ENCODE data around the gene TCHP.
"Not testable (repeated sequence)": the region's sequence is repeated elsewhere in the genome, so short reads cannot be mapped to it uniquely, and the experiment has no call there.

Gene TCHP

DNA sequence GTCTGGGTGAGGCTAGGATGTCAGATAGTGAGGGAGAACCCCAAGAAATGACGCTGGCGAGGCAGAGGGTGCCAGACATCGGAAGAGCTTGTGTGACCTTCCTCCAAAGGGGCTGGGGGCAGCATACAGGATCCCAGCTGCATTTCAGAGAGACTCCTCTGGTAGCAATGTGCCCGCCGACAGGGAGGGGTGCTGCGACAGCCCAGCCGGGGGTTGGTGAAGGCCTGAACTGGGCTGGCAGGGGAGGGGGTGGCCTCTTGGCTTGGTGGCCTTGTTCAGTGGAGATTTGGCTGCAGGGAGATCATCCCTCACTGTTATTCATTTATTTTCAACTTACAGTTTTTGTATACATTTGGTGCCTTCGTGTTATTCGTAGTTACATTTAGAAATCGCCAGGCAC is 5.2 kb downstream of the TCHP start:
- in situ Hi-C loops (cut with MboI; ENCODE audit: low sequenced_read_pairs), result no loop called here

DNA sequence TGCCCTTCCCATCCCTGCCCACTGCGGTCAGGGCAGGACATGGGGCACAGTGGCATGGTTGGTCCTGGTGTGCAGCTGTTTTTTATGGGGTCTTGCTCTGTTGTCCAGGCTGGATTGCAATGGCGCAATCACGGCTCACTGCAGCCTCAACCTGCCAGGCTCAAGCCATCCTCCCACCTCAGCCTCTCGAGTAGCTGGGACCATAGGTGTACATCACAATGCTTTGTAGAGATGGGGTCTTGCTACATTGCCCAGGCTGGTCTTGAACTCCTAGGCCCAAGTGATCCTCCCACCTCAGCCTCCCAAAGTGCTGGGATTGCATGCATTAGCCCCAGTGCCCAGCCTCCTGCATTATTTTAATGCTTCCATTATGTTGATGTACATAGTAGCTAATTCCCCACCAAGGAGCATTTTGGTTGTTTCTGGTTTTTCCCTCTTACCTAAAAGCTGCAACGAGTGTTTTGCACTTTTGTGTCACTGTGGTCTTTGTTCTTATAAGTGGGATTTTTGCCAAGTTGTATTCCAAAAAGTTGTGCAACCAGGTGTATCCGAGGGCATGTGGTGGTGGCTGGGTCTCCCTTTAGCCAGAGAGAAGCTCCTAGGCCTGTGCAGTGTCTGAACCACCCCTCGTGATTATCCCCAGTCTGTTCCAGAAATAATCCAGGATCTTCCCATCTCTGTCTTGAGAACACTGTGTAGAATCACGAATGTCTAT is 10.3 kb downstream of the TCHP start:
- in situ Hi-C loops (cut with MboI; ENCODE audit: low sequenced_read_pairs), result no loop called here

DNA sequence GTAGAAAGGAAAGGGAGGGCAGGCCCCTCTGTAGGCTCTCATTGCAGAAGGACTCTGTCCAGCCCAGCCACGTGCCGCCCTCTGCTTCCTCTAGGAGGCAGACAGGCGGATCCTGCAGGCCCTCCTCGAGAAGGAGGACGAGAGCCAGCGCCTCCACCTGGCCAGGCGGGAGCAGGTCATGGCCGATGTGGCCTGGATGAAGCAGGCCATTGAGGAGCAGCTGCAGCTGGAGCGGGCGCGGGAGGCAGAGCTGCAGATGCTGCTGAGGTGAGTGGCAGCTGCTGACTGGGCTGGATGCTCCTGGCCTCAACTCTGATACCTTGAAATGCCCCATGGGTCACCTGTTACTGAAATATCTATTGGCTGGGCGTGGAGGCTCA is 10.9 kb downstream of the TCHP start:
- in situ Hi-C loops (cut with MboI; ENCODE audit: low sequenced_read_pairs), result no loop called here

DNA sequence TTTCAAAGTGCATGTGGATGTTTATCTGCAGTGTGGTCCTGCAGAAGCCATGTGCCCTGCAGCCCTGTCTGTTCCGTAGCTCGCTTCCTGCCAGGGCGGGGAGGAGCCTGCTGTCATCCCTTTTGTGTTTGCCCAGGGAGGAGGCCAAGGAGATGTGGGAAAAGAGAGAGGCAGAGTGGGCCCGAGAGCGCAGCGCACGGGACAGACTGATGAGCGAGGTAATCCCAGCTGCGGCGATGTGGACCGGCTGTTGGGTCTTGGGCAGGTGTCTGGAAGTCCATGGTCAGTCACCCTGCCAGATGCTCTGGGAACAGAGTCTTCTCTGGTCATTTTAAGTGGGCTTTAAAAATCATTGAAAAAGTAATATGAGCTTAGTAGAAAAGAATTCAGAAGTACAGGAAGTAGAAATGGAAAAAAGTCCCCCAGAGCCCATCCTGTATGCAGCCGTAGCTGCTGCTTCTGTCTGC is 12.8 kb downstream of the TCHP start:
- in situ Hi-C loops (cut with MboI; ENCODE audit: low sequenced_read_pairs), result no loop called here

DNA sequence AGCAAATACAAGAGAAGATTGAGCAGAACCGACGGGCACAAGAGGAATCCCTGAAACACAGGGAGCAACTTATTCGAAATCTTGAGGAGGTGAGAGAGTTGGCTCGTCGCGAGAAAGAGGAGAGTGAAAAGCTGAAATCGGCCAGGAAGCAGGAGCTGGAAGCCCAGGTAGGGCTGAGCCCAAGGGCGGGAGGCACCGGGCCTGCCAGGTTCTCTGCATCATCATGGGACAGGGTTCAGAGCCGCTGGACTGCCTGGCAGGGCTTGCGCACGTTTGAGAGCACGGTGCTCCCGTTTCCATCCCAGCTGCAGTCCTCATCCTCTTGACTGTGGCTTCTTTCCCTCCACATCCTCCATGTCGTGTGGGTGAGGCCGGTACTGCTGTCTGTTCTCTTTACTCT is 14.4 kb downstream of the TCHP start:
- in situ Hi-C loops (cut with MboI; ENCODE audit: low sequenced_read_pairs), result no loop called here

DNA sequence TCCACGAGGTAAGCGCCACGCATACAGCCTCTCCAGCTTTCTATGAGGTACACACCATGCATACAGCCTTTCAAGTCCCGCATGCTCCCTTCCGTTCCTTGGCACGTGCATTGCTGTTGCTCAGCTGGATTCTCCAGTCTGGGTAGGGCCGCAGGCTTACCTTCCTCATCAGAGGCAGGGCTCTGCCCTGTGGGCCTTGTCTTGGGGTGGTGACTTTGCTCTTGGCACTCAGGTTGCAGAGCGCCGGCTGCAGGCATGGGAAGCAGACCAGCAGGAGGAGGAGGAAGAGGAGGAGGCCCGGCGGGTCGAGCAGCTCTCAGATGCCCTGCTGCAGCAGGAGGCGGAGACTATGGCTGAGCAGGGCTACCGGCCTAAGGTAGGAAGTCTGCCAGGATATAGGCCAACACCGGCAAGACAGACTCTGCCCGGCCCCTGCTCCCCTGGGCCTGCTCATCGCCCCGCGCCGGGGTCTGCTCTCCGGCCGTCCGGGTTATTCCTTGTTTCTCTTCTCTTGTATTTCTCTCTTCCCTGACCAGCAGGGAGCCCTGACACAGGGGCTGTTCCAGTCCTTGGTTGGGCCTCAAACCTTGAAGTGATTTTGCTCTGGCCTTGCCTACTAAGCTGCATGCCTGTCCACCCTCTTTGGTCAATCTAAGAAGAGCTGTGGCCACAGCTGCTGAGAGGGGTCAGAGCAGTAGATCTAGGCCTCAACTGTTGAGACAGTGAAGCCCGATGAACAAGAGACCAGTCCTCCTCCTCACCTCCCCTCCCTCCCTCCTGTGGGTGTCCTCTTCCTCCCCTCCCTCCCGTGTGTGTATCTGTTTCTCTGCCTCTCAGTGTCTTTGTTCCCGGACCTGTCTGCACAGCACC is 15.3 kb downstream of the TCHP start:
- in situ Hi-C loops (cut with MboI; ENCODE audit: low sequenced_read_pairs), result no loop called here

DNA sequence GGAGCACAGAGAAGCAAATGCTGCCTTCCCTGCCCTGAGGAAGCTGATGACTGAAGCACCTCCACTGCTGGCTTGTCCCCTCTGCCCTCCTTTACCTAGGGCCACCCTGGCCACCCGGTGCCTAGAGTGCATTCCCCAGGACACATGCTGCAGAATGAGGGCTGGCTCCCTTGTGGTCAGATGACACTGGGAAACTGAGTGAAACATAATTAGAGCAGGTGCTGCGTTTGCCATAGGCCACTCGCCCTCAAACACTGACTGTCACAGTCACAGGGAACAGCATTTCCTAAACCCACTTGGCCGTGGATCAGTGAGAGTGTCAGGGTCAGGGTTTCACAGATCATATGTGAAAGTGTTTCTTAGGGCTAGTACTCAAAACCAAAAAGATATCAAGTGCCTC is 16.0 kb downstream of the TCHP start:
- in situ Hi-C loops (cut with MboI; ENCODE audit: low sequenced_read_pairs), result no loop called here

DNA sequence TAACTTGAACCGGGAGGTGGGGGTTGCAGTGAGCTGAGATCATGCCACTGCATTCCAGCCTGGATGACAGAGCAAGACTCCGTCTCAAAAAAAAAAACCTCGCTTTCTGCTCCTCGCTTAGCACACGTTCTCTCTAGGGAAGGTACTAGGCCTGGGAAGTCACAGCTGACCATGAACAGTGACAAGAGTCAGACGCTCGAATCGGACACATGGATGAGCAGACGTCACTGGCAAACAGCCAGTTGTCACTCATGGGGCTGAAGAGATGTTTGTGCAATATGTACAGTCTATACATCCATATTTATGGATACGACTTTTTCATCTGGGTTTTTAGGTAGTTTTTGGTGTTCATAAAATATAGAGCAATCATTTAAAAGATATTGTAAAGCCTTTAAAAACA is 19.4 kb downstream of the TCHP start:
- in situ Hi-C loops (cut with MboI; ENCODE audit: low sequenced_read_pairs), result no loop called here

DNA sequence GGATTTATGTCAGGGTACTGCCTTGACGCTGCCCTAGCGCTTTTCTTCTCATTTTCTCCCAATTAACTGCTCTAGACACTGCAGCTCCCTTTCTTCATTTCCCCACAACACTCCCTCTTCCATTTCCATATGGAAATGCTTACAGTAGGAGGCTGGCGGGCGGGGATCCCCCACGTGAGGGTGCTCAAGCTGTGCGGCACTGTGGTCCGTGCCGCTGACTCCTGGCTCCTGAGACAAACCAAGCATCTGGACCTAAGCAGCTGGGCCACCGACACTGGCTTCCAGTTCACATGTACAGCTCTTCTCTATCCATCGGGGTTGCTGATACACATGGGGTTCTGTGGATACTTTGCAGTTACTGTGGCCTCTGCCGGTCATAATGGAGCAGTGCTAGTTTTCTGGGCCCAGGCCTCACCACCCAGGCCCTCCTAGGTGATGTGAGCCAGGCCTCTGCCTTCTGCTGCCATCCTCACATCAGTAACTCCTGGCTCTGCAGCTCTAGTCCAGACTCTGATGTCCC is 20.2 kb downstream of the TCHP start:
- in situ Hi-C loops (cut with MboI; ENCODE audit: low sequenced_read_pairs), result no loop called here

DNA sequence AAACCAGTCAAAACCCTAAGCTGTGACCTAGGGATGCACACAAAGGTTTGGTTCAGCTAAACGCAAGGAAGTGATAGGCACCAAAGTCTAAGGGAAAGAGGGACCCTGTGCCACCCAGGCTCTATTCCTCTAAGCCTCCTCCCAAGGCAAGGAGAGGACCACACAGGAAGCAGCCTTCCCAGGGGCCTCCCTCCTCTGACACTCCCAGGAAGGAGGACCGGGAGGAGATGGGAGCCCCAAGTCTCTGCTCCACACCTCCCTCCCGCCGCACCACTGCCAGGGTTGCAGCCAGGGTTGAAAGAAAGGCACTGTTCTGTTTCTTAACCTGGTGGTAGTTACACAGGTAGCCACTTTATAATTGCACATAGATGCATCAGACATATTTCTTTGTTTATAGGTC is 21.9 kb downstream of the TCHP start:
- in situ Hi-C loops (cut with MboI; ENCODE audit: low sequenced_read_pairs), result no loop called here

DNA sequence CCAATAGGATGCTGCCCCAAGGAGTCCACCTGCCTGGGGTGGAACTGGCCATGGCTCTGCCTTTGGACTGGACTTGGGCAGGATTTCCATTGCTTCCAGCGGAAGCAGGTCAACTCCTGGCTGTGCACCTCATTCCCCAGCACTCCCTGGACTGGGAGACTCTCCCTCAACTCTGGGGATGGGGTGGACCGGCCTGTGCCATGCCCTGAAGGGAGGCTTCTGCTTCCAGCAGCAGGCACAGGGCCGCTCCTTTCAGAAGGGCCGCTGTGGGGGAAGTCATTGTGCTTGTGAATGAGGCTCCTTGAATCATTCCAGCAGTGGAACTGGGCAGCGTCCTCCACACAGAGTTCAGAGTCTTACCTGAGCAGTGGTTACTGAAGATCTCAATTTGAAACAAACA is 23.0 kb downstream of the TCHP start:
- in situ Hi-C loops (cut with MboI; ENCODE audit: low sequenced_read_pairs), result no loop called here

DNA sequence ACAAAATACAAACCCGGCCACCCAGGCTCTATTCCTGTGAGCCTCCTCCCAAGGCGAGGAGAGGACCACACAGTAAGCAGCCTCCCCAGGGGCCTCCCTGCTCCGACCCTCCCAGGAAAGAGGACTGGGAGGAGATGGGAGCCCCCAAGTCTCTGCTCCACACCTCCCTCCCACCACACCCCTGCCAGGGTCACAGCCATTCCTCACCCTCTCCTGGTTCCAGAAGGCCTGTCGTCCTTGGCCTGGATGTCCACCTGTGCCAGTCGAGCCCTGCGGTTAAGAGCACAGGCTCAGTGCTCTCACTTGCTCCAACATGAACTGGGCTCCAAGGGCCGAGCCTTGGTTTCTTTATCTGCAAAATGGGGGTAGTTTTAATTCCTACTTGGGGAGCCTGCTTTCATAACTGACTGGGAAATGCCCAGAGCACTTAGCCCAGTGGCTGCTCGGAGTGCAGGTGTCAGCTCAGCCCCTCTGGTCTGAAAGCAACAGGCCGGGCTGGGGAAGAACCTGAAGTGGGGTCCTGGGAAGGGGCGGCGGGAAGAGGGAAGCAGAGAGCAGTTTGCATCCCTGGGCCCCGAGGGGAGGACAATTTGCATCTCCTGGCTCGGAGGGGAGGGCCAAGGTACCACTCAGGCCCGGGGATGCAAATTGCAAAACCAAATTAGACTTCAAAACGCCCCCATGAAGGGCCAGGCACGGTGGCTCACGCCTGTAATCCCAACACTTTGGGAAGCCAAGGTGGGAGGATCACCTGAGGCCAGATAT is 23.6 kb downstream of the TCHP start:
- in situ Hi-C loops (cut with MboI; ENCODE audit: low sequenced_read_pairs), result no loop called here

DNA sequence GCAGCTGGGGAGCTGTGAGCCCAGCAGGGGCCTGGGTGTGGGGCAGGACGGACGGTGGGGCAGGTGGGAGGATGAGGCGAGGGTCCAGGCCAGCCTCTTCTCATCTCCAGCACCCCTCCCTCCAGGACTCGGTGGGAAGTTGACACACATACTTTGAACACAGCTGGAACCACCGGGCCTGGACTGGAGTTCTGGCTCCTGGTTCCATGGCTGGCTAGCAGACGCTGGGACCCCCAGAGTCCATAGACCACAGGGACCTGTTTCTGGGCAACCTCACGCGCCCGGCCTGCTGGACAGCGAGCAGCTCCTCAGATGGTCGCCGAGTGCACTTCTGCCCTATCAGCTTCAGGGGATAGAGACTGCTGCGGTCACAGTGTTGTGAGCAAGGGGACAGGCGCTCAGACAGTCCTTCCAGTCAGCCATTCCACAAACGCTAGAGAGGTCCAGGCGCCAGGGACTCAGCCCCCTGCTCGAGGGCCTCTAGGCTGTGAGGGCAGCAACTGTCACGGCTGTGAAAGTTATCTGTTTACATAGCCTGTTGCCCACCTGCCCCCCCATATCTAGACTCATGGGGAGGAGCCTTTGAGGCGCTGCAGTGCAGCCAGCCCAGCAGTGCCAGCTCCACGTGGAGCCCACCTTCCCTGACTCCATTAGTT is 25.2 kb downstream of the TCHP start:
- in situ Hi-C loops (cut with MboI; ENCODE audit: low sequenced_read_pairs), result no loop called here

DNA sequence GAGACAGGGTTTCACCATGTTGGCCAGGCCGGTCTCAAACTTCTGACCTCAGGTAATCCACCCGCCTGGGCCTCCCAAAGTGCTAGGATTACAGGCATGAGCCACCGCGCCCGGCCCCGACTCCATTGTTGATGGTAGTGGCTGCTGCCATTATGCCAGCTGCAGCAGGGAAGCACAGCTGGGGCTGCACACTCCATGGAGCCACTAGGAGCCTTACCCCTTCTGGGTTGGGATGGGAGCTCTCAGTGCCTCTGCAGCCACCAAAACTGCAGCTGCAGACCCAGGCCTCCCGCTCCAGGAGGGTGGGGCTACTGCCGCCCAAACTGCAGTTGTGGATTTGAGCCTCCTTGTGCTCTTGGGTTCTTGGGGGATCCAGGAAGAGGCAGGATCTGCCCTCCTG is 25.9 kb downstream of the TCHP start:
- in situ Hi-C loops (cut with MboI; ENCODE audit: low sequenced_read_pairs), result no loop called here

DNA sequence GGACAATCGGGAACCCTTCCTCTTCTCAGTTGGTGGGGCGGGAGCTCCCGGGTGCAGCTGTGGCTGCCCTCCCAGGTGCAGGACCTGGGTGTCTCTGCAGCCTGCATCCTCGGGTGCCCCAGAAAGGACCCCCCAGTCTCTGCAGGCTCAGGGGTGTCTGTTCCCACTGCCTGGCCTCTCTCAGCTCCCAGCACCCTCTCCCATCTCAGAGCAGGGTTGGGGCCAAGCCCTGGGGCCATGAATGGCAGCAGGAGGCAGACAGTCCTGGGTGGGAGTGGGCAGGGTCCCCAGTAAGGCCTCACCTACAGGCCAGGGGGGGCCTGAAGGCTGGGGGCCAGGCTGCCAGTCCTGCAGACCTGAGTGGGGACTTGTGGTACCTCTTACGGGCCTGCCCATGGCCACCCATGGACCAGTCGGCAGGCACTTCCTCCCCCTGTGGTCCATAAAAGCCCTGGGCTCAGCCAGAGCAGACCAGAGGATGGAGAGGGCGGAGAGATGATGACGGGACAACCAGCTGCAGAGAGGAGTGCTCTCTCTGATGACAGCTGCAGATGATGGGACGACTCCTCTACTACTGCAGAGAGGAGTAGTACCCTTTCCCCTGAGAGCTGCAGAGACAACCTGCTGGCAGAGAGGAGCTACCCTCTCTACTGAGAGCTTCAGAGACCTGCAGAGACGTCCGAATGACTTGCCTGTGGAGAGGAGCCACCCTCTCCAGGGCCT is 26.6 kb downstream of the TCHP start:
- in situ Hi-C loops (cut with MboI; ENCODE audit: low sequenced_read_pairs), result no loop called here

DNA sequence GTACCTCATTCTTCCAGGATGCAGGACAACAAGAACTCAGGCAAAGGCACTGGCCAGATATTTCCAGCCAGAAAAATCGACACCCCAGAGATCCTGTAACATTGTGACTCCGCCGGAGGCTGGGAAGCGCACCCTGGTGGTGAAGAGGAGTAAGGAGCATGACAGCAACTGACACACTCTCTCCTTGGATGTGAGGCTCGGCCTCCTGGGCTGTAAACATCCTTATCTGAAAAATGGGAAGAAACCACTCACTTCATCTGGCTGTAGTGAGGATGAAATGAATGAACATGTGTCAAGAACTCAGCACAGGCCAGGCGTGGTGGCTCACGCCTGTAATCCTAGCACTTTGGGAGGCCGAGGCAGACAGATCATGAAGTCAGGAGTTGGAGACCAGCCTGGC is 27.5 kb downstream of the TCHP start:
- in situ Hi-C loops (cut with MboI; ENCODE audit: low sequenced_read_pairs), result no loop called here

DNA sequence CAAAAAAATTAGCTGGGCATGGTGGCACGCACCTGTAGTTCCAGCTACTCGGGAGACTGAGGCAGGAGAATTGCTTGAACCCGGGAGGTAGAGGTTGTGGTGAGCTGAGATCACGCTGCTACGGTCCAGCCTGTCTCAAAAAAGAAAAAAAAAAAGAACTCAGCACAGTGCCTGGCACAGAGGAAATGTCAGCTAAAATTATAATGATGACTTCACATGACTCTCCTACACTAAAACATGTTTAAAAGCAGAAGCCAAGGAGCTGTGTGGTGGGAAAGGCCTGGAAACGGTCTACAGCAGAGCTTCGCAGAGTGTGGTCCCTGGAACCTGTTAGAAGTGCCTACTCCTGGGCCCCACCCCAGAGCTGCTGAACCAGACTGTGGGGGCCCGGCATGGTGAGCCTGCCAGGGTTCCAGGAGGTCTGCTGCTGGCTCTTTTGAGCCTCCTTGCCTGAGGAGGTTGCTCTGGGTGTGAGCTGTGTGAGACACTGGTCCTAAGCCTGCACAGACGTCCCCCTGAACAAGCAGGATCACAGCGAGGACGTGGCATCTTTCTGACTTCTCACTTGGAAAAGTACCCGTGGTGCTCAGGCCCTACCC is 28.1 kb downstream of the TCHP start:
- in situ Hi-C loops (cut with MboI; ENCODE audit: low sequenced_read_pairs), result no loop called here

DNA sequence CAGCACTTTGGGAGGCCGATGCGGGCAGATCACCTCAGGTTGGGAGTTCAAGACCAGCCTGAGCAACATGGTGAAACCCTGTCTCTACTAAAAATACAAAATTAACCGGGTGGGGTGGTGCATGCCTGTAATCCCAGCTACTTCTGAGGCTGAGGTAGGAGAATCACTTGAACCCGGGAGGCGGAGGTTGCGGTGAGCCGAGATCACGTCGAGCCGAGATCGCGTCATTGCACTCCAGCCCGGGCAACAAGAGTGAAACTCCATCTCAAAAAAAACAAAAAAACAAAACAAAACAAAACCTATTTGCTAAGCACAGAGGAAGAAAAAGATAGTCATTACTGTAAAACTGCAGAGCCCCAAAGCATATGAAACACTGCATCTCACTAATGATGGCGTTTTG is 29.3 kb downstream of the TCHP start:
- in situ Hi-C loops (cut with MboI; ENCODE audit: low sequenced_read_pairs), result not testable (repeated sequence)

DNA sequence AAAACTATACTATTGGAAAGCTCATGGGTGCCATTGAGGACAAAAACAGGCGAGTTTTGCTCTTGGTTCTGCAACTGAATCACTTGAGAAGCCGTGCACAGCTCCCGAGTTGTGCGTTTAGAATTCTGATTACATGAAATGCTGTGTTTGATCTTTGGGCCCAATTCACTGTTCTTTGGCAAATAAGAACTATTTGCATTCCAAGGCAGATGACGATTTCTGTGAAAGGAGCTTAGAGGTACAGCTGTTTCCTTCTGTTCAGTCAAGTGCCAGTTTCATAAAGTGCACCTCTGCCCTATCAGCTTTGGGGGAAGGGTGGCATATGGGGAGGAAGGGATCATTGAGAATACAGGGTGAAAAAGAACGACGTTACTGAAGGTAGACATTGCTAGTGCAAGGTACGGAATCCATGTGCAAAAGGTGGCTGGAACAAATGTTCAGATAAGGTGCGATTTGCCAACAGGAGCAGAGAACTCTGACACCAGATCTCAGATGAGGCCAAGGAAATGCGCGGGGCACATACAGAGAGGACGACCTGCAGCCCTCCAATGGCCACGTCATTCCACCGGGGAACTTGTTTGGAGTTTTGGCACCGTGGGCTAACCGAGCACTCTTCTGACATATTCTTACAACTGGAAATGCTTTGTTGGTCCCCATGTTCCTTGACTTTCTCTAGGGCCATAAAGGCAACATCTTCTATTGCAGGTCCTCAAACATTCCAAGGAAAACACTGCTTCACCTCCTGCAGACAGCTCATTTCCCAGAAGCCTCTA is 30.1 kb downstream of the TCHP start:
- in situ Hi-C loops (cut with MboI; ENCODE audit: low sequenced_read_pairs), result no loop called here
